Endothelial cell of umbilical vein (primary cell): ENCODE measurements around the gene MCTP1. TPM values are rescaled to one million over a fixed set of nuclear protein-coding genes. Genes with fewer than 3 reads are reported as not detected.

Experiments
- BruUV-seq: library from RNA; stranded (reverse); fragments of 400-500 nt; replicated peaks from 2 replicates; lab custom pipeline; 2021; lab: Mats Ljungman, UMichigan
- CTCF ChIA-PET: fragments of 300-600, 350-600 bp; sonication (Branson Sonifier 250); formaldehyde crosslinking; loops from one replicate; lab custom pipeline; 2021; ENCODE audit warnings: antibody characterized with exemption, inconsistent platforms; lab: Charles Lee
- POLR2A ChIA-PET: fragments of 300-600, 350-600 bp; sonication (Branson Sonifier 250); formaldehyde crosslinking; loops from one replicate; lab custom pipeline; 2021; ENCODE audit warnings: antibody characterized with exemption, inconsistent platforms; lab: Charles Lee
- DNase-seq: peaks from one replicate; pipeline ENCODE4 v3.0.0-alpha.2; 2011; ENCODE audit warnings: low read depth, low spot score
- FAIRE-seq: peaks from 2 replicates; lab custom pipeline; 2011; peaks lifted over from hg19 to GRCh38; lab: Jason Lieb, UNC
- H2AFZ ChIP-seq: 2 replicates; pipeline ENCODE4 v1.6.0; 2012; ENCODE audit warnings: low read depth, low read length, control low read depth, inconsistent platforms
- H3K27ac ChIP-seq: 2 replicates; pipeline ENCODE4 v1.5.1; 2011; ENCODE audit warnings: low read depth, mild to moderate bottlenecking, control low read depth, low read length, moderate library complexity; ENCODE audit not compliant: insufficient read depth
- H3K27me3 ChIP-seq, 2 experiments: 2 replicates each; pipeline versions ENCODE4 v1.6.0 to v1.6.1; 2011; ENCODE audit warnings: low read length in 2 of 2, mixed read lengths in 1 of 2; ENCODE audit not compliant: control insufficient read depth in 2 of 2, insufficient read depth in 2 of 2
- H3K36me3 ChIP-seq, 2 experiments: 2 replicates in 1 of 2; 3 replicates in 1 of 2; pipeline ENCODE4 v1.5.1; 2011; ENCODE audit warnings: low read length in 2 of 2, mild to moderate bottlenecking in 1 of 2, moderate library complexity in 1 of 2; ENCODE audit not compliant: control insufficient read depth in 2 of 2, insufficient read depth in 2 of 2; ENCODE audit errors: extremely low read depth in 1 of 2
- H3K4me1 ChIP-seq: 3 replicates; pipeline ENCODE4 v1.5.1; 2011; ENCODE audit warnings: mild to moderate bottlenecking, low read length; ENCODE audit not compliant: control insufficient read depth, insufficient read depth; ENCODE audit errors: extremely low read depth
- H3K4me2 ChIP-seq: 2 replicates; pipeline ENCODE4 v1.6.1; 2011; ENCODE audit warnings: low read length, control low read depth, mixed read lengths; ENCODE audit not compliant: insufficient read depth
- H3K4me3 ChIP-seq, 3 experiments: fragments of 200-600 bp in 1 of 3; sonication (generic), shearing (Covaris generic) in 1 of 3; replicated peaks in 1 of 3; 2 replicates each; pipeline ENCODE4 v1.5.1; 2011 to 2016; ENCODE audit warnings: control low read depth in 3 of 3, low read length in 3 of 3, mild to moderate bottlenecking in 2 of 3, inconsistent platforms in 1 of 3, low read depth in 1 of 3, moderate library complexity in 1 of 3; ENCODE audit not compliant: insufficient read depth in 1 of 3
- H3K79me2 ChIP-seq: 2 replicates; pipeline ENCODE4 v1.6.0; 2012; ENCODE audit warnings: low read length, inconsistent platforms; ENCODE audit not compliant: control insufficient read depth, insufficient read depth
- H3K9ac ChIP-seq: replicated peaks from 2 replicates; pipeline ENCODE3; 2011; ENCODE audit warnings: low read length, control low read depth; ENCODE audit not compliant: insufficient read depth; ENCODE audit errors: extremely low read depth
- H3K9me1 ChIP-seq: replicated peaks from 3 replicates; pipeline ENCODE4 v1.6.0; 2011; ENCODE audit warnings: mild to moderate bottlenecking, low read length; ENCODE audit not compliant: control insufficient read depth, insufficient read depth; ENCODE audit errors: extremely low read depth
- H3K9me3 ChIP-seq: replicated peaks from 2 replicates; pipeline ENCODE4 v1.5.1; 2012; ENCODE audit warnings: low read length, inconsistent platforms; ENCODE audit not compliant: control insufficient read depth, insufficient read depth
- H4K20me1 ChIP-seq: replicated peaks from 2 replicates; pipeline ENCODE3; 2011; ENCODE audit warnings: mild to moderate bottlenecking, low read length; ENCODE audit not compliant: control insufficient read depth, insufficient read depth; ENCODE audit errors: extremely low read depth
- CTCF ChIP-seq, 2 donors: IDR thresholded peaks; 1 replicate in 1 of 2; 2 replicates in 1 of 2; pipeline ENCODE4 v1.5.1; 2011; ENCODE audit warnings: low read length in 2 of 2, mild to moderate bottlenecking in 2 of 2, moderate library complexity in 2 of 2, control low read depth in 1 of 2, inconsistent platforms in 1 of 2, low read depth in 1 of 2; ENCODE audit not compliant: insufficient read depth in 1 of 2; ENCODE audit errors: extremely low read depth in 1 of 2
- EZH2 ChIP-seq: IDR thresholded peaks from 2 replicates; pipeline ENCODE4 v1.6.1; 2012; ENCODE audit warnings: borderline replicate concordance, low read depth, mild to moderate bottlenecking, moderate library complexity, low read length, inconsistent platforms; ENCODE audit not compliant: severe bottlenecking
- FOS ChIP-seq: IDR thresholded peaks from 2 replicates; pipeline ENCODE4 v1.6.1; 2011; ENCODE audit warnings: mild to moderate bottlenecking, low read length, moderate library complexity, borderline replicate concordance; ENCODE audit not compliant: insufficient read depth
- GATA2 ChIP-seq: IDR thresholded peaks from 2 replicates; pipeline ENCODE4 v1.7.0; 2011; ENCODE audit warnings: low read depth, mild to moderate bottlenecking, moderate library complexity, mixed read lengths, low read length; ENCODE audit not compliant: insufficient read length, insufficient read depth
- JUN ChIP-seq: IDR thresholded peaks from 2 replicates; pipeline ENCODE4 v1.6.1; 2011; ENCODE audit warnings: borderline replicate concordance, low read depth; ENCODE audit not compliant: insufficient read length, insufficient read depth
- MAX ChIP-seq: IDR thresholded peaks from 2 replicates; pipeline ENCODE4 v1.6.1; 2011; ENCODE audit not compliant: insufficient read depth, insufficient read length
- MYC ChIP-seq: IDR thresholded peaks from one replicate; pipeline ENCODE4 v1.6.1; 2011; ENCODE audit warnings: mild to moderate bottlenecking, low read depth, low read length
- POLR2A ChIP-seq: IDR thresholded peaks from 2 replicates; pipeline ENCODE4 v1.6.1; 2012; ENCODE audit warnings: low read depth, mild to moderate bottlenecking, control low read depth, low read length
- POLR2AphosphoS5 ChIP-seq: IDR thresholded peaks from 2 replicates; pipeline ENCODE4 v1.6.1; 2012; ENCODE audit warnings: low read depth, mild to moderate bottlenecking, control low read depth, low read length, moderate library complexity; ENCODE audit not compliant: insufficient read depth
- dilution Hi-C: fragments of 300-500 bp; cut with MboI; formaldehyde crosslinking; loops from one replicate; pipeline ENCODE4 v1.15.0; 2019; ENCODE audit warnings: low sequenced_read_pairs; ENCODE audit not compliant: extremely low pct_ligation_motif_present
- intact Hi-C: fragments of 100-400 bp; cut with micrococcal nuclease; formaldehyde crosslinking; loops from one replicate; pipeline ENCODE4 v1.10.0; 2022
- polyA plus RNA-seq, 4 experiments: library from polyadenylated mRNA; depleted of rRNA in 3 of 4; stranded (reverse) in 3 of 4; unstranded in 1 of 4; fragments of >200 nt; gene quantifications; 2 replicates each; pipeline versions ENCODE4 v1.2.1 to v1.2.3, GENCODE V29; 2011 to 2012; ENCODE audit warnings: missing spikeins in 1 of 4
- total RNA-seq: library from RNA; stranded (reverse); gene quantifications from 2 replicates; pipeline ENCODE4 v1.2.3, GENCODE V29; 2021

Gene MCTP1
- total and polyA plus RNA-seq, 2 donors (not counting 3 experiments of a cell fraction or from before 2014, with no cell fraction given): 79.3 to 203 TPM

- intact Hi-C loops (no loop called here), dilution Hi-C loops (no loop called here)
- Histone ChIP-seq H3K27ac (no peak overlapping the region), H3K36me3 (no peaks in the 10 kb centered on the region), H3K27me3 (no peaks in the 10 kb centered on the region), H3K9me3 (no peaks in the 10 kb centered on the region), H4K20me1 (no peaks in the 10 kb centered on the region), H3K9ac (no peak overlapping the region), H3K4me2 (no peak overlapping the region), H3K9me1 (no peaks in the 10 kb centered on the region), H3K4me1 (no peaks in the 10 kb centered on the region), H3K79me2 (no peaks in the 10 kb centered on the region), H2AFZ (no peak overlapping the region), H3K4me3 (no peak overlapping the region)
- CTCF ChIA-PET: interaction anchor here (1.1 kb wide), 1 partner anchor 10 kb away, joined by 4 read pairs; no protein-coding TSS in a partner anchor
- POLR2A ChIA-PET: no interaction called here
- BruUV-seq: no TSS peak
- DNase-seq (no peak), FAIRE-seq (no peak)
- TF ChIP-seq CTCF (IDR thresholded peaks at IDR 0.05; ENCODE audit: extremely low read depth in 1 of 2, insufficient read depth in 1 of 2, low read depth in 1 of 2, low read length in 2 of 2) (no peak), POLR2AphosphoS5 (no peak), MAX (no peak), EZH2 (no peak), GATA2 (no peak), POLR2A (no peak), JUN (no peak), MYC (no peak), FOS (no peak)
Observed at GRCh38 chr5:94802450-94802849, 482.4 kb downstream of the MCTP1 start.
